PFSK-1 (cell line): ENCODE data around the gene PVALB.

Source experiments
- FOXP2 ChIP-seq: optimal IDR thresholded peaks from 2 replicates; pipeline ENCODE3; 2011; ENCODE audit warnings: borderline replicate concordance, control low read depth, inconsistent platforms; ENCODE audit not compliant: insufficient read depth; ENCODE audit errors: extremely low read length, extremely low read depth
- POLR2AphosphoS5 ChIP-seq: IDR thresholded peaks from 2 replicates; pipeline ENCODE4 v1.6.1; 2012; ENCODE audit warnings: low read depth, mild to moderate bottlenecking, control low read depth, low read length, moderate library complexity
- SIN3A ChIP-seq: IDR thresholded peaks from 2 replicates; pipeline ENCODE4 v1.6.1; 2012; ENCODE audit warnings: mild to moderate bottlenecking, low read length, moderate library complexity, borderline replicate concordance; ENCODE audit not compliant: insufficient read depth
- TAF1 ChIP-seq: IDR thresholded peaks from 2 replicates; pipeline ENCODE4 v1.6.1; 2012; ENCODE audit warnings: low read length, control low read depth, borderline replicate concordance; ENCODE audit not compliant: insufficient read depth
- TF ChIP-seq, protein P1 (sequence below), 2 experiments: IDR thresholded peaks; 2 replicates each; pipeline versions ENCODE4 v1.6.1 to v1.8.0; 2011 to 2012; ENCODE audit warnings: low read depth in 2 of 2, low read length in 2 of 2, control low read depth in 1 of 2, inconsistent platforms in 1 of 2, mild to moderate bottlenecking in 1 of 2, moderate library complexity in 1 of 2; ENCODE audit not compliant: insufficient read depth in 1 of 2

Gene PVALB

DNA sequence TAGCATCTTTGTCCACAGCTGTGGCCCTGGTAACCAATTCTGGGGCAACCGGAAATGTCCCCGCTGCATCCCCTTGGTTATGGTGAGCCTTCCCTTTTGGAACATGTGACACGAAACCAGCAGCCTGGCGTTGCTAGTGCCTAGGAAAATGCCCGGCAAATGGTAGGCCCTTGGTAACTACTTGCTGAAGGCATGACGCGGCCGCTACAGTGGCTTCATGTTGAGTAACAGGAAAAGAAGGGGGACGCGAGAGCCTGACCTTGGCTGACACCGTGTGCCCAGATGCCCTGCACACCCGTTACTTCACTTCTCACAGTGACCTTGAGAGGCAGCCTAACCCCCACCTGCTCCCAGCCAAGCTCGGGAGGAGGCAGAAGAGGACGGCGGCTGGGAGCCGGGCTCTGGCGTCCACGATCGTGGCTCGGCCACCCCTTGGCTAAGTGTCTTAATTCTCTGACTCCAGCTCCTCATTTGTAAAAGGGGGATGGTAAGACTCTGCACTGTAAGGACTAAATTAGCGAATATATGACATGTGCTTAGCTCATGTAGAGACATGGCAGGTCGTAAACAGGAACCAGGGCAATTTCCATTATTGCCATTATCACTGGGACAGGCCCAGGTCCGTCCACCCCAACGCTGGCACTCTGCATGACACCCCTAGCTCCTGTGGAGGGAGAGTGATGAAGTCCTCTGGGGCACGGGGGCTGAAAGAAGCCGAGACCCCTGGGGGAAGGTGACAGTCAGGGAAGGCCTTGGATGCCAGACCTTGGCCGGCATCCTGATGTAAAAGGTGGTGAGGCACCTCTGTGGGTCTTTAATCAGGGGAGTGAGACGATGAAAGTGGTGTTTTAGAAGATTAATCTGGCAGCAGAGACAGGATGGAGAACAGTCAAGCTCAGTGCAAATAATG is 59.8 kb downstream of the PVALB start:
- no peak for TF ChIP-seq POLR2AphosphoS5
- no peak for TF ChIP-seq FOXP2

DNA sequence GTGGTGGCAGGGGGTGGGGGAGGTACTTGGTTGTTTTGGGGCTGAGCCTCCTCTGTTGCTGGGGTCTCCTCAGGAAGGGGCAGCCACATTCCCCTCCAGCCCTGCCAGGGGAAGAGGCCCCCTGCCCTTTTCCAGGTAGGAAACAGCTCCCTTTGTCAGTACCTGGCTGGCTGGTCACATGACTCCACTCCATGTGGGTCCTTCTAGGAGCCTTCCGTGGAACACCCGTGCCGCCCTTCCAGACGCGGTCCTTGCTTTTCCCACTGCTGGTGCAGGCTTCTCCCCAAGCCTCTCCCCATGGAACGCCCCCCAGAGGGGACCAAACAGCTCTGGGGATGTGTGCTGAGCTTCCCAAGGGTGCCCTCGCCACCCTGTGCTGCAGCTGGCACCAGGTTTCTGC is 60.8 kb downstream of the PVALB start:
- TF ChIP-seq SIN3A (no peak), POLR2AphosphoS5 (no peak), FOXP2 (no peak), TAF1 (no peak)
- TF ChIP-seq, protein P1, sequence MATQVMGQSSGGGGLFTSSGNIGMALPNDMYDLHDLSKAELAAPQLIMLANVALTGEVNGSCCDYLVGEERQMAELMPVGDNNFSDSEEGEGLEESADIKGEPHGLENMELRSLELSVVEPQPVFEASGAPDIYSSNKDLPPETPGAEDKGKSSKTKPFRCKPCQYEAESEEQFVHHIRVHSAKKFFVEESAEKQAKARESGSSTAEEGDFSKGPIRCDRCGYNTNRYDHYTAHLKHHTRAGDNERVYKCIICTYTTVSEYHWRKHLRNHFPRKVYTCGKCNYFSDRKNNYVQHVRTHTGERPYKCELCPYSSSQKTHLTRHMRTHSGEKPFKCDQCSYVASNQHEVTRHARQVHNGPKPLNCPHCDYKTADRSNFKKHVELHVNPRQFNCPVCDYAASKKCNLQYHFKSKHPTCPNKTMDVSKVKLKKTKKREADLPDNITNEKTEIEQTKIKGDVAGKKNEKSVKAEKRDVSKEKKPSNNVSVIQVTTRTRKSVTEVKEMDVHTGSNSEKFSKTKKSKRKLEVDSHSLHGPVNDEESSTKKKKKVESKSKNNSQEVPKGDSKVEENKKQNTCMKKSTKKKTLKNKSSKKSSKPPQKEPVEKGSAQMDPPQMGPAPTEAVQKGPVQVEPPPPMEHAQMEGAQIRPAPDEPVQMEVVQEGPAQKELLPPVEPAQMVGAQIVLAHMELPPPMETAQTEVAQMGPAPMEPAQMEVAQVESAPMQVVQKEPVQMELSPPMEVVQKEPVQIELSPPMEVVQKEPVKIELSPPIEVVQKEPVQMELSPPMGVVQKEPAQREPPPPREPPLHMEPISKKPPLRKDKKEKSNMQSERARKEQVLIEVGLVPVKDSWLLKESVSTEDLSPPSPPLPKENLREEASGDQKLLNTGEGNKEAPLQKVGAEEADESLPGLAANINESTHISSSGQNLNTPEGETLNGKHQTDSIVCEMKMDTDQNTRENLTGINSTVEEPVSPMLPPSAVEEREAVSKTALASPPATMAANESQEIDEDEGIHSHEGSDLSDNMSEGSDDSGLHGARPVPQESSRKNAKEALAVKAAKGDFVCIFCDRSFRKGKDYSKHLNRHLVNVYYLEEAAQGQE (IDR thresholded peaks at IDR 0.05; ENCODE audit: insufficient read depth in 1 of 2, low read depth in 2 of 2, low read length in 2 of 2), result no peak

DNA sequence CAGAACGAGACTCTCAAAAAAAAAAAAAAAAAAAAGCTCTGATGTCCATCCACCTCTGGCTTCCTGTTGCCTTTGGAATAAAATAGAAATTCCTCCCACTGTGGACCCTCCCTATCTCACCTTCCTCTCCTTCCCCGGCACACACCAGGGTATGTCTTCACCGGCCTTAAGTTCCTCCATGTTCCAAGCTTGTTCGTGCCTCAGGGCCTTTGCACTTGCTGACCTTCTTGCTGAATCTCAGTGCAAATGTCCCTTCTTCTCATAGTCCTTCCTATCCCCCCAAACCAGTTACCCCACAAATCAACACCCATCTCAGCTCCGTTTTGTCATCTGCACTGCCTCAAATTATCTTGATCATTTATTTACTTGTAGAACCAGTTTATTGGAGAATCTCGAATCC is 61.5 kb downstream of the PVALB start:
- TF ChIP-seq FOXP2, result no peak
- TF ChIP-seq, protein P1 (IDR thresholded peaks at IDR 0.05; ENCODE audit: insufficient read depth in 1 of 2, low read depth in 2 of 2, low read length in 2 of 2), result no peak
- TF ChIP-seq POLR2AphosphoS5, result no peak
- TF ChIP-seq SIN3A, result no peak
- no peak for TF ChIP-seq TAF1

DNA sequence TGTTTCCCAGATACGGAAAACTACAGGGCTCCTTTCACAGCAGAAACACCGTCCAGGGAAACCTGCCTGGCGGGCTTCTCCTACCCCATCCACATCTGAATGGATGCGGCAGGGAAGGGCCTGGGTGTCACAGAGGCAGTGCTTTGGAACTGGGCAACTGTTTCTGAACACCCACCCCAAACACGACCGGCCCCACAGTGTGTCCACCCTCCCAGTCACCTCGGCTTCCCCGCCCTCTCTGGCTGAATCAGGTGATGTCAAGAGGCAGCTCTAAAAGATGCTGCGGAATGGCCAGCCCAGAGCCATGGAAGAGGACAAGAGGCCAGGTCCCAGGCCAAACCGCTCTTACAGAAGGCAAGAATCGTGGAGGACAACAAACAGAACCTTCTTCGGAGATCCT is 62.9 kb downstream of the PVALB start:
- TF ChIP-seq FOXP2 (no peak), SIN3A (no peak), TAF1 (no peak), POLR2AphosphoS5 (no peak)
- TF ChIP-seq, protein P1 (IDR thresholded peaks at IDR 0.05; ENCODE audit: insufficient read depth in 1 of 2, low read depth in 2 of 2, low read length in 2 of 2), result no peak

DNA sequence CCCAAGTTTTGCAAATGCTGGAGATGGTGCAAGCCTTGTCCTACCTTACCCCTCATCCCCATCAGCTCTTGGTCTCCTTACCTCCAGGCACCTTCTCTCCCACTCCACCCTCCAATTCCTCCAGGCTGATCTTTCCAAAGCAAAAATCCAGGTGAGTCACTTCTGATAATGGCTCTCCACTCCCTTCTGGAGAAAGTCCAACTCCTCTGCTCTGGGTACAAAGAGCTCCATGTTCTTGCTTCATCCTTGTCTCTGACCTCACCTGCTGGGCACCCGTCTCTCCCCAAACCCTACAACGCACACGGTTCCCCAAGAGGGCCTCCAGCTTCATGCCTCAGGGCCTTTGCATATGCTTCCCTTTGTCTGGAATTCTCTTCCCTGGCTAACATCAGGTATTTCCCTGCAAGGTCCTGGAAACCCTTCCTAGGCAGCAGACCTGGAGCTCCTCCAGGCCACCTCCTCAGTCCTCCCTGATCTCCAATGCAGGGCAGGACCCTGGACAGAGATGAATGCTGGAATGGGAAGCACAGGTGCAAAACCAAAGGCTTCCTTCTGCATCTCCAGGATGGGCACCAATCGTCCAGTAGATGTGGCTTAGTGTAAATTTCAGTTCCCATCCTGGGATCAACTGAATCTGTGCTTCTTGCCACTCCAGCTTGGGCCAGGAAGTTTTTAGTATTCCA is 63.6 kb downstream of the PVALB start:
- no peak for TF ChIP-seq TAF1
- TF ChIP-seq, protein P1 (IDR thresholded peaks at IDR 0.05; ENCODE audit: insufficient read depth in 1 of 2, low read depth in 2 of 2, low read length in 2 of 2), result peak; percentile 67 to 89
